Fibroblast of the aortic adventitia (primary cell): ENCODE results near the gene GPR39. TPM values are rescaled to one million over a fixed set of nuclear protein-coding genes. Genes with fewer than 3 reads are reported as not detected.

Experiments used
- DNase-seq: peaks from one replicate; pipeline ENCODE4 v3.0.0-alpha.2; 2010; ENCODE audit warnings: low read depth
- H3K4me3 ChIP-seq: 2 replicates; pipeline ENCODE4 v1.5.1; 2011; ENCODE audit warnings: low read depth, mild to moderate bottlenecking, control low read depth, low read length, moderate library complexity
- total RNA-seq: library from RNA; depleted of rRNA; stranded (reverse); fragments of >200 nt; gene quantifications from 2 replicates; pipeline ENCODE4 v1.2.3, GENCODE V29; 2012; ENCODE audit warnings: low replicate concordance
- TF ChIP-seq, protein P1 (sequence below): IDR thresholded peaks from 2 replicates; pipeline ENCODE4 v1.5.1; 2011; ENCODE audit warnings: mild to moderate bottlenecking, low read length, control low read depth, inconsistent platforms; ENCODE audit not compliant: insufficient read depth

Gene GPR39
- total RNA-seq, 1 donor = 12.7 TPM

DNA sequence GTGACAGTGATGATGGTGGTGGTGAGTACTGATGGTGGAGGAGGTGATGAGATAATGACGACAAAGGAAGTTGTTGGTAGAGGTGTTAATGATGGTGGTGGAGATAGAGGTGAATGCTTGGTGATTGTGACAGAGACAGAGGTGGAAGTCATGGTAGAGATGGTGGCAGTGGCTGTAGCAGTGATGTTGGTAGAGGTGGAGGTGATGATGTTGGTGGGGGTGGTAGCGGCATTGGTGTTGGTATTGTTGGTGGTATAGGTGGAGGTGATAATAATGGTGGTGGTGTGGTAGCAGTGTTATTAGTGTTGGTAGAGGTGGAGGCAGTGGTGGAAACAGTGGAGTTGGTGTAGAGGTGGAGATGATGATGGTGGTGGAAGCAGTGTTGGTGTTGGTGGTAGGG lies 217.0 kb downstream of the GPR39 start:
- DNase-seq = no peak
- TF ChIP-seq, protein P1, sequence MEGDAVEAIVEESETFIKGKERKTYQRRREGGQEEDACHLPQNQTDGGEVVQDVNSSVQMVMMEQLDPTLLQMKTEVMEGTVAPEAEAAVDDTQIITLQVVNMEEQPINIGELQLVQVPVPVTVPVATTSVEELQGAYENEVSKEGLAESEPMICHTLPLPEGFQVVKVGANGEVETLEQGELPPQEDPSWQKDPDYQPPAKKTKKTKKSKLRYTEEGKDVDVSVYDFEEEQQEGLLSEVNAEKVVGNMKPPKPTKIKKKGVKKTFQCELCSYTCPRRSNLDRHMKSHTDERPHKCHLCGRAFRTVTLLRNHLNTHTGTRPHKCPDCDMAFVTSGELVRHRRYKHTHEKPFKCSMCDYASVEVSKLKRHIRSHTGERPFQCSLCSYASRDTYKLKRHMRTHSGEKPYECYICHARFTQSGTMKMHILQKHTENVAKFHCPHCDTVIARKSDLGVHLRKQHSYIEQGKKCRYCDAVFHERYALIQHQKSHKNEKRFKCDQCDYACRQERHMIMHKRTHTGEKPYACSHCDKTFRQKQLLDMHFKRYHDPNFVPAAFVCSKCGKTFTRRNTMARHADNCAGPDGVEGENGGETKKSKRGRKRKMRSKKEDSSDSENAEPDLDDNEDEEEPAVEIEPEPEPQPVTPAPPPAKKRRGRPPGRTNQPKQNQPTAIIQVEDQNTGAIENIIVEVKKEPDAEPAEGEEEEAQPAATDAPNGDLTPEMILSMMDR = no peak
- H3K4me3 ChIP-seq = no peak overlapping the region

DNA sequence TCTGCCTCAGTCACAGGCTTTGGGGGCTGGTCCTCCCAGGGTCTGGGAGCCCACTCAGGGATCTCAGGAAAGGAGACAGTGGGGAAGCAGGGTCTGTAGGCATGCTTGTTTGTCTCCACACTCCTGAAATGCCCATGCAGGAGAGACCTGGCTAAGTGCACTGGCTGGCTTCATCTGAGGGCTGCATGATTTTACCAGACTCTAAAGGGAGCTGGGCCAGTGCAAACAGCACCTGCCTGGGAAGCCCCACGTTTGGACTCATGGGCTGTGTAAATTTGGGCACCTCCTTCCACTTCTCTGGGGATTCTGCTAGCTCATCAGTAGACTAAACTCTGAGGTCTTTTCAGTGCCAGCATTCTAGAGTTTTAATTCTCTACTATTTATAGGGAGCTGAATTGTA lies 219.7 kb downstream of the GPR39 start:
- TF ChIP-seq, protein P1 = no peak
- H3K4me3 ChIP-seq = no peak overlapping the region
- DNase-seq = no peak

DNA sequence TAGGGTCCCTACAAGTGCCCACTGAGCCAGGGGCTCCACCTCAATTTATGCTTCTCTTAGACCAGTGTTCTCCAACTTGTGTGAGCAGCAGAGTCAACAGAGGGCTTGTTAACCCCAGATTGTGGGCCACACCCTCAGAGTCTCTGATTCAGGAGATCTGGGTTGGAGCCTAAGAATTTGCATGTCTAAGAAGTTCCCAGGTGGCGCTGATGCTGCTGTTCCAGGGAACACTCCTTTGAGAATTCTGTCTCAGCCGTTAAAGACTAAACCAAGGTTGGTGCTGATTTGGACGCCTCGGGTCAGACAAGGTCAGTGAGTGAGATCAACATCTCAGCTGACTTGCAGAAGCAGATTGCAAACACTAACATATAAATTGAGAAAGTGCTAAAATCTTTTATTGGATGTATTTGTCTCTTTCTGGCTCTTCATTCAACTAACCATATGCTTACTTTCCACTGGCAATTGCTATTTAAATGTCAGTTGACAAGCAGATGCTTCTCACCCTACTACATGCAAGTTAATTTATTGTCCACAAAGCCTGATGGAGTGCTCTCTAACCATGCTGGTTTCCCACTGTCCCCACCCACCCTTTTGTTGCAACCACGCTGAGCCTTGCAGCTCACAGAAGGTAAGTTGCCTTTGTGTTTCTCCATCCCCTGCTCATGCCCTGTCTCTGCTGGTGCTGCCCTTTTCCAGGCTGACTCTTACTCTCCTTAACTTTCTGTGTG lies 221.9 kb downstream of the GPR39 start:
- no peak overlapping the region for H3K4me3 ChIP-seq
- no peak for DNase-seq
- TF ChIP-seq, protein P1 = no peak

DNA sequence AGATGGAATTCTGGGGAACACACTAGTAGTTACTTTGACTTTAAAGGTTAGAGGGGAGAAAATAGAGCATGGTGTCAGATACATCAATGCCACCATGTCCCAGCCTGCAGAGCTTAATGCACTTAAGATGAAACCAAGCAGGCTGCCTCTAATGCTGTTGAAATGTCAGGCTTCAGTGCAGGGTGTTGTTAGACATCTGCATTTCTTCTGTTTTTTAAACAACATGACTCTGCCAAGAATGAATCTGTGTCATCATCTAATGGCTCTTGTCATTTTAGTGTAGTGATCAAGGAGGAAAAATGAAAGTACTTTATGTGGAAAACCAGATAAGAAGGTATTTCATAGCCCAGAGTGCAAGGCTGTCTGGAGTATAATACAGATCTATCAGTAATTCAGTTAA lies 223.5 kb downstream of the GPR39 start:
- no peak overlapping the region for H3K4me3 ChIP-seq
- DNase-seq = no peak
- TF ChIP-seq, protein P1 = no peak

DNA sequence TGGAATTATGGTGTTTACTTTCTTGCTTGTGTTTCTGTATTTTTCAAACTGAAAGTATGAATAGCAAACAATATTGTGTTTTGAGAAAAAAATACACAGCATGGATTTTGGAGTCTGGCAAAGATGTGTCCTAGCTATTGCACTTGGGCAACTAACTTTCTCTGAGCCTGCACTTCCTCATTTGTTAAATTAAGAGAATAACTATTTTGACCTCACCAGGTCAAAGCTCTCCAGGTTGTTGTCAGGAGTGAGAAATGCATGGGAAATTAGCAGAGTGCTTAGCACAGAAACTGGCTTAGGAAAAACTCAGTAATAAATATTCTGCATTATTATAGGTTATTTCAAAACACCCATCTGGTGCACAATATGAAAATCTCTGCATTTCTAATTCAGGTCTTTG lies 225.2 kb downstream of the GPR39 start:
- DNase-seq = no peak
- H3K4me3 ChIP-seq = no peak overlapping the region
- TF ChIP-seq, protein P1 = no peak

DNA sequence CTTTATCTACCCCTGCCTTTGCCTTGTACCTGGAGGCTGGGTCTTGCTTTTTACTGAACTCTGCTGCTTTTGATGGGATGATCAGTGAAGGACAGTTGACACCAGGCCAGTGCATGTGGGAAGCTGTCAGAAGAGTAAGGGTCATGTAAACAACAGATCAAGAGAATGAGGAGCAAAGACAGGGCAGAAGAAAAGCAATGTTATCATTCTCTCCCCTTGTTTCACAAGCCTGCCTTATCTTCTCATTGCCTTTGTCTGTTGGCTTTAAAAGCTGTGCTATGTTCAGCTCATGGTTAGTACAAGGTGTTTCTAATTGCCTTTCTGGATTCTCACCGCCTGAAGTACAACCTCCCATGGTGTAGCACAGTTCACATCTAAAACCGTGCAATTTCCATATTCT lies 225.8 kb downstream of the GPR39 start:
- no peak for DNase-seq
- H3K4me3 ChIP-seq = no peak overlapping the region
- TF ChIP-seq, protein P1 = no peak

DNA sequence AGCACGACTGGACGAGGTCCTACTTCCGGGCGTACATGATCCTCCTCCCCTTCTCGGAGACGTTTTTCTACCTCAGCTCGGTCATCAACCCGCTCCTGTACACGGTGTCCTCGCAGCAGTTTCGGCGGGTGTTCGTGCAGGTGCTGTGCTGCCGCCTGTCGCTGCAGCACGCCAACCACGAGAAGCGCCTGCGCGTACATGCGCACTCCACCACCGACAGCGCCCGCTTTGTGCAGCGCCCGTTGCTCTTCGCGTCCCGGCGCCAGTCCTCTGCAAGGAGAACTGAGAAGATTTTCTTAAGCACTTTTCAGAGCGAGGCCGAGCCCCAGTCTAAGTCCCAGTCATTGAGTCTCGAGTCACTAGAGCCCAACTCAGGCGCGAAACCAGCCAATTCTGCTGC lies 228.6 kb downstream of the GPR39 start:
- H3K4me3 ChIP-seq = no peak overlapping the region
- DNase-seq = no peak

More for the DNA sequence above, 228.6 kb downstream of the GPR39 start:
- TF ChIP-seq, protein P1 = no peak
